Body of pancreas (tissue), 4 donors: ENCODE results near the gene GAB4.

ENCODE experiments used
- POLR2A ChIP-seq, 3 donors: fragments of 450-650 bp; IDR thresholded peaks; one replicate each; pipeline ENCODE4 v1.6.1; 2016; ENCODE audit warnings: antibody characterized with exemption in 3 of 3, mild to moderate bottlenecking in 2 of 3
- TF ChIP-seq, protein P1 (sequence below), 7 experiments: fragments of 450-650 bp in 4 of 7; fragments of 200-600 bp in 3 of 7; sonication (generic) in 3 of 7; IDR thresholded peaks; one replicate each; pipeline ENCODE4 v1.5.1; 2016 to 2019; ENCODE audit warnings: antibody characterized with exemption in 7 of 7

DNA sequence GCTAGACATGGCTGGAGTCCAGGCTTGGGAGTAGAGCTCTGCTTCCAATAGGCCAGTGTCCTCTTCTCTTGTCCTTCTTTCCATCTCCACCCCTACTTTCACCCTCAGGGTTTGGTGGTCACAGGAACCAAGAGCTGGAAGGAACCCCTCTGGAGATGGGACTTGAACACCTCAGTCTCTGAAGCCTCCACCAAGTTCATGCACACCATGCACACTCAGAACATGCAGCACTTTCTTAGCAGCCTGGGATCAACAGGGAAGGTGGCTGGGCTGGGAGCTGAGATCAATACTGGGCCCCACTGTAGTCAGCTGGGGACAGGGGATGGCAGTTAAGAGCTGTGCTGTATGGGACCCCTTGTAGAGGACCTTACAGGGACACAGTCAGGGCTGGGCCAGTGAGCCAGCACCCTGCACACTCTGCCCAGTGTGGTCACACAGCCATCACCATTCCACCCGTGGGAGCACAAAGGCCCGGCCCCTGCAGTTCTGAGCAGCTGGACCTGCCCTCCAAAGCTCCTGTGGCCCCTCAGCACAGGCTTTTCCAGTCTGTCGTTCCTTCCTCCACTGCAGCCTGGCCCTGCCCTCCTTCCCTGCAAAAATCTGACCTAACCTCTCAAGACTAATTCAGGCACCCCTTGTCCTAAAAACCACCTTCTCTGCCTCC lies 47.7 kb downstream of the GAB4 start:
- TF ChIP-seq, protein P1, sequence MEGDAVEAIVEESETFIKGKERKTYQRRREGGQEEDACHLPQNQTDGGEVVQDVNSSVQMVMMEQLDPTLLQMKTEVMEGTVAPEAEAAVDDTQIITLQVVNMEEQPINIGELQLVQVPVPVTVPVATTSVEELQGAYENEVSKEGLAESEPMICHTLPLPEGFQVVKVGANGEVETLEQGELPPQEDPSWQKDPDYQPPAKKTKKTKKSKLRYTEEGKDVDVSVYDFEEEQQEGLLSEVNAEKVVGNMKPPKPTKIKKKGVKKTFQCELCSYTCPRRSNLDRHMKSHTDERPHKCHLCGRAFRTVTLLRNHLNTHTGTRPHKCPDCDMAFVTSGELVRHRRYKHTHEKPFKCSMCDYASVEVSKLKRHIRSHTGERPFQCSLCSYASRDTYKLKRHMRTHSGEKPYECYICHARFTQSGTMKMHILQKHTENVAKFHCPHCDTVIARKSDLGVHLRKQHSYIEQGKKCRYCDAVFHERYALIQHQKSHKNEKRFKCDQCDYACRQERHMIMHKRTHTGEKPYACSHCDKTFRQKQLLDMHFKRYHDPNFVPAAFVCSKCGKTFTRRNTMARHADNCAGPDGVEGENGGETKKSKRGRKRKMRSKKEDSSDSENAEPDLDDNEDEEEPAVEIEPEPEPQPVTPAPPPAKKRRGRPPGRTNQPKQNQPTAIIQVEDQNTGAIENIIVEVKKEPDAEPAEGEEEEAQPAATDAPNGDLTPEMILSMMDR (IDR thresholded peaks at IDR 0.05) = no peak
- TF ChIP-seq POLR2A (IDR thresholded peaks at IDR 0.05) = no peak
